NB4 (cell line): Measurements from ENCODE around the gene PASK.

Experiments
- DNase-seq: peaks from one replicate; pipeline ENCODE4 v3.0.0; 2010; ENCODE audit warnings: low read depth
- H3K4me3 ChIP-seq: one replicate; pipeline ENCODE4 v1.5.1; 2011; ENCODE audit warnings: mild to moderate bottlenecking, low read depth, low read length, moderate library complexity
- CTCF ChIP-seq: IDR thresholded peaks from one replicate; pipeline ENCODE4 v1.5.1; 2012; ENCODE audit warnings: low read depth, low read length
- MYC ChIP-seq: IDR thresholded peaks from 2 replicates; pipeline ENCODE4 v1.6.1; 2011; ENCODE audit warnings: low read depth, low read length
- POLR2A ChIP-seq: IDR thresholded peaks from 2 replicates; pipeline ENCODE4 v1.6.1; 2011; ENCODE audit warnings: mild to moderate bottlenecking; ENCODE audit not compliant: insufficient read length; ENCODE audit errors: extremely low read depth
- TF ChIP-seq, protein P1 (sequence below): IDR thresholded peaks from 2 replicates; pipeline ENCODE4 v1.6.1; 2011; ENCODE audit warnings: low read depth, low read length

Gene PASK

GRCh38 chr2:241129086-241129871, 20.0 kb downstream of the PASK start:
- no peak overlapping the region for H3K4me3 ChIP-seq
- TF ChIP-seq, protein P1, sequence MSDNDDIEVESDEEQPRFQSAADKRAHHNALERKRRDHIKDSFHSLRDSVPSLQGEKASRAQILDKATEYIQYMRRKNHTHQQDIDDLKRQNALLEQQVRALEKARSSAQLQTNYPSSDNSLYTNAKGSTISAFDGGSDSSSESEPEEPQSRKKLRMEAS: no peak
- TF ChIP-seq POLR2A: no peak
- no peak for TF ChIP-seq MYC
- no peak for TF ChIP-seq CTCF
- no peak for DNase-seq

GRCh38 chr2:241128266-241128665, 21.0 kb downstream of the PASK start:
- TF ChIP-seq, protein P1: no peak
- TF ChIP-seq POLR2A (no peak), MYC (no peak), CTCF (no peak)
- no peak overlapping the region for H3K4me3 ChIP-seq
- DNase-seq: no peak

DNA sequence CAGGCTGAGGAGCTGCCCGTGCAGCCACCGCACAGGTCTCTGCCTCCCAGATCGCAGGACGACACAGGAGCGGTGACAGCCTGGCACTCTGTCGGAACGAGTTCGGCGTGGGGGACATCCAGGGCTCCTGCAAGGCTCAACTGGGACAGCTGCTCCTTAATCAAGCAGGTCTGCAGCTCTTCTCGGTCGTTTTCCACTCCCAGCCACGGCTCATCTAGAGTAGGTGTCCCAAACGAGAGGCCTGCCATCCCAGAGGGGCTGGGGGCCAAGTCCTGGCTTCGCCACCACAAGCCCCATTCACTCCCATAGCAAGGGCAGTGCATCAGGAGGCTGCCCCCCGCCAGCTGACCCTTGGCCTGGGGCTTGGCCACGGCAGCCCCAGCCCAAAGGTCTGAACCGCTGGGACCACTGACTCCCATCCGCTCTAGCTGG, 22.5 kb downstream of the PASK start:
- H3K4me3 ChIP-seq: no peak overlapping the region
- DNase-seq: no peak
- TF ChIP-seq, protein P1: no peak
- TF ChIP-seq POLR2A: no peak
- TF ChIP-seq MYC: no peak
- TF ChIP-seq CTCF: no peak

DNA sequence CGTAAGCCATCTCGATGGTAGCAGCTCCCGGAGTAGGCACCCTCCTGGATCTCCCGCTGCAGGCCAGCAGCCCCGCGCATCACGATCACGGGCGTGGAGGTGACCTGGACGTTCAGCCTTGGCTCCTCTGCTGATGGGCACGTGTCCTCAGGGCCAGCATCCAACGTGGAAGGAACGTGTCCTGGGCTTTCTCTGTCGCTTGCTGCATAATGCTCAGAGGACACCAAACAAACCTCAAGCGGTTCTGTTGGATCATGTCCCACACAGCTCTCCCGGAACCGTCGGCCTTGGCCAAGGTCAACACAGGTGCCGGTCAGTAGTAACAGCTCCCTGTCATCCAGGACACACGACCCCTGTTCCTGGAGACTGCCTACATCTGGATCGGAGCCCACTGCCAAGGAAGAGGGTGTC, 23.1 kb downstream of the PASK start:
- TF ChIP-seq, protein P1: no peak
- TF ChIP-seq CTCF (no peak), POLR2A (no peak), MYC (no peak)
- DNase-seq: no peak
- H3K4me3 ChIP-seq: no peak overlapping the region

DNA sequence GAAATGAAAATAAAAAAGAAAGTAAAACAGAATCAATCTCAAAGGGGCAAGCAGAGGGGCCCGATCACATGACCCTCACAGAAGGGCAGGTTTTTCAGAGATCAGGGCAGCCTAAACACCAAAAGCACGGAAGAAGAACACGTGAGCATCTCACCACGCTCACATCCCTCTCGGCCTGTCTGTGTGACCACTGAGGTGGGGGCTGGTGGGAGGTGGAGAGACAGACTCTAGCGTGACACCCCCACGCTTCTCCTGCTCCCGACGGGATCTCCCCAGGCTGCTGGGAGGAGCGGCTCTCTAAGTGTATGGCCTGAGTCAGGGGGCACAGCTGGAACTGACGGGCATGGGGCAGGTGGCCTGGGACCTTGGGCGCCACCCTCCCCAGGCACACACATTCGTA, 23.6 kb downstream of the PASK start:
- no peak overlapping the region for H3K4me3 ChIP-seq
- TF ChIP-seq MYC (no peak), POLR2A (no peak), CTCF (no peak)
- TF ChIP-seq, protein P1: no peak
- no peak for DNase-seq
